NCI-H2227 (cell line): ENCODE results near the gene CAV3.

Source experiments
- DNase-seq: peaks from one replicate; lab custom pipeline; 2025; ENCODE audit not compliant: unreplicated experiment; lab: John Stamatoyannopoulos, UW

CAV3 gene

DNA sequence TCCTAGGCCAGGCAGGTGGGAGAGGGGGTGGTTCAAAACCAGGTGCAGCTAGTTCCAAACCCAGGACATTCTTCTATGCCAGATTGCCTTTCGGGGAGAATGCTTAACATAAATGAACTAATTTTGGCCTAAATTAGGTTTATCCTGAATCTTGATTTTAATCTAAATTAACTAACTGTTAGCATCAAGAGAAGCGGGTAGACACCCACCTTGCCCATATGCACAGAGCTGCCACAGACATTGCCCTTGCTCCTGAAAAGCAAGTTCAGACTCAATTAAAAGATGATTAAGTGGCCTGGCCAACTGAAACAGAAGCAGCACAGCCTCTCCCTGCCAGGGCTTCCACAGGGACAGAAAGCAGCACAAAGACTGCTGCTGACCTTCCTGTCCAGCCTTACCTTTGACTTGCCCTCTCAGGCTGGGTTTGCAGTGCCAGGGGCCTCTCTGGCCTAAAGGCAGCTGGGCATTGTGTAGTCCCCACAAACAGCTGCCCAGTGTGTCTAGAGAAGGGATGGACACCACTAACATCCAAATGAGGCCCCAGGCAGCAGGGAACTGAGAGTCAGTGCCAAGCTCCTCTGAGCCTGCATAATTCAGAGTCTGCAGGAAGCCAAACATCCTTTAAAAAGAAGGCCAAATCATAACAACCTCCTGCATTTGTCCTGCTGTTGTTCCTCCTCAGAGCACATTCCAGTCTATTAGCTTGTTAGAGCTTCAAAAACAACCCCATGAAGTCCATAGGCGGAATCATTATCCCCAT lies 51.3 kb downstream of the CAV3 start:
- DNase-seq = no peak

DNA sequence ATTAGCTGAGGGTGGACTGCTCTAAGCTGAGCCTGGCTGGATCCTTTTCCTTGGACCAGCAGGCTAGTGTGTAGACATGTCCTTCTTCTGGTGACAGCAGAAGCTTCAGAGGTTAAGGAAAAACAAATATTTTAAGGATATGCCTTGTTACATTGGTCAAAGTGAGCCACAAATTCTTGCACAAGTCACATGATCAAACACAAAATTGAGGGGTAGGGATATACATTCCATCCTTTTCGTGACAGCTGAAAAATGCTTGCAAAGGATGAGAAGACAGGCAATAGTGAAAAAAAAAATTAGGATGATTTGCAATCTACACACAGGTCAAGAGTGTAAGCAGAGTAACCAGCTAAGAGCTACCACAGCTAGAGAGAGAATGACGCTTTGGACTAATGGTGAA lies 56.9 kb downstream of the CAV3 start:
- no peak for DNase-seq

DNA sequence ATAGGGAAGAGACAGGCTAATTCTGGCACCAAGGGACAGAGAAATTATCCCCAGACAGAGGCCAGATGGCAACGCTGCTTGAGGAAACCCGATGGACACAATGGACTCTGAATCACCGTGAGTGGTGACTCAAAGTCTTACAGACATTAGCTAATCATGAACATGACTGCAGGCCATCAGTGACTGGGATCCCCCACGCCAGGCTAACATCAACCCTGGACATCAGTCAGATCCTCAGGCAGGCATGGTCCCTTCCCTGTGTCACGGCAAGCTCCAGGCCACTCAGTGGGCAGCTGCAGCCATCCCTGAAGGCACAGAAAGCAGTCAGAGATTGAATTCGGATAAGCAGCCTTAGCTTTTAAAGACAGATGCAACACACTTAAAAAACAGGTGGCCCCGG lies 59.6 kb downstream of the CAV3 start:
- DNase-seq = no peak

DNA sequence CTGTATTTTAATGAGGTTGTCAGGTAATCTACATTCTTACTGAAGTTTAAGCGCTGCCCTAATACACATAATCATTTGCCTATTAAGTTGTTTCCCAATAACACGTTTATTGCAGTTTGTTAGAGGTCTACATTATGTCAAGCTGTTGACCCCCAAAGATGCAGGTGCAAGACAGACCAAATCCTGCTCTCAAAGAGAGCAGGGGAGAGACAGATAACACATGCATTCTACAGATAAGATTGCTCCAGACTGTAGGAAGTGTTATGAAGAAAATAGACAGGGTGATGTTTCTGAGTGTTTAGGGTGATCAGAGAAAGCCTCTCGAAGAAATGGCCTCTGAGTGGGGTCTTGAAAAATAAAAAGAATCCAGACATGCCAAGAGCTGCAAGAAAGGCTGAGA lies 60.6 kb downstream of the CAV3 start:
- no peak for DNase-seq
